Measurements from ENCODE around the gene PABPC1L.
"Not testable (repeated sequence)": the region's sequence is repeated elsewhere in the genome, so short reads cannot be mapped to it uniquely, and the experiment has no call there.

The PABPC1L gene

DNA sequence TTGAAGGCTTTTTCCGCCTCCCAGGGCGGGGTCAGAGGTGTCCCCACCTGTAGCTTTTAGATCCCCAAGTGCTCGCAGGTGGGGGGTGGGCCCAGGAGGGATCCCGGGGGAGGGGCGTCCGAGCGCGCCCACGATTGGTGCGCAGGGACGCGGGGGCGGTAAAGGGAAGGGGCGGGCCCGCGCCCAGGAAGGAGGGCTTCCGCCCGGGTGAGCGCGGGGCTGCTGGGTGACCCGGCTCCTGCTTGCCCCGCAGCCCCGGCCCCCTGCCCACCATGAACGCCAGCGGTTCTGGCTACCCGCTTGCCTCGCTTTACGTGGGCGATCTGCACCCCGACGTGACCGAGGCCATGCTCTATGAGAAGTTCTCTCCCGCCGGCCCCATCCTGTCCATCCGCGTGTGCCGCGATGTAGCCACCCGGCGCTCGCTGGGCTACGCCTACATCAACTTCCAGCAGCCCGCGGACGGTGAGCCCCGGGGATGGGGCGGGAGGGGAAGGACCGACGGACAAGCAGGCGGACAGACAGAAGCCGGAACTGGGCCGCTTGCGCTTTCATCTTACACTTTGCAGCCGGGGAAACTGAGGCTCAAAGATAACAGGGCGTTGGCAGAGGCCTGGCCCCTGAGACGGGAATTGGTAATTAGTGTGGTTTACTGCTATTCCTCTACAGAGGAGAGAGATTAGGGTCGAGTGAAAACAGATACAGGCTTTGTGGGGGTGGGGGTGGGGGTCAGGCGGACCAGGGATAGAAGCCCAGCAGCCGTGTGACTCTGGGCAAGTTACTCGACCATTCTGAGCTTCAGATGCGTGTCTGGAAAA, at the start of gene PABPC1L:
Gene PABPC1L (plus strand): TSS at position 189 of the 818 bp plus-strand sequence. CDS start 84 bp downstream, at position 273.
- peak; percentile 94 for DNase-seq (ENCODE audit: low spot score)

DNA sequence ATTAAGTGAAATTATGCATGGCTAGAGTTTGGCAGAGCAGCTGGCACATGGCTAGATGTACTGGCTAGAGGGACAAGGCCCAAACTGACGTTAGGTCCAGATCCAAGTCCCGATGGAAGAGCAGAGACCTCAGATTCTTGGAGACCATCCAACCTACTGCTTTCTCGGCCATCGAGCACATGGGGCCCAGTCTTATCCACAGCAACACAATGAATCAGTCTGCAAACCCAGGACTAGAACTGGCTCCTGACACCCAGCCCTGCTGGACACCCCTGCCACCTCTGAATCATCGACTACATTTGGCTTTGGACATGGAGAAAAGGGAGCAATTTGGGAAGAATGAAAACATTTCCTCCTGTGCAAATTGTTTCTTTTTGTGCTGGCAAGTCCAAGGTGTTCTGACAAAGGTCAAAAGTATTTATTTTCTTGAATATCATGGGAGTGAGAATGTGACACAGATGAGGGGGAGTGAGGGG, 48.3 kb upstream of the PABPC1L start:
- DNase-seq (ENCODE audit: low spot score): no peak

DNA sequence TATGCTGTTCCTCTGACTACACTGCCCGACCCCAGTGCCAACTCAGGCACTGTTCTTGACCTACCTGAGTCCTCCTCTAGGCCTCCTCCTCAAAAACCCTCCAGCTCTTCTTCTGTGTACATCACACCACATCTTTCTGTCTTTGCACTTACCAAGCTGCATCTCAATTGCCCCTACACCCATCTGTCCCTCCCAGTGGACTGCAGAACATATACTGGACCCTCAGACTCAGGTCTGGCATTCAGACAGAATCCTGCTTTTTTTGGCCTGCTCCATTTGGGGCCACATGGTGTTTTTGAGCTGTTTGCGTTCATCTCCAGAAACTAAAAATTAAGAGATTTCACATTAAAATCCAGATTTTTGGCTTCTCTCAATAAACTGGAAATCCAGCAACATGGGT, 47.6 kb upstream of the PABPC1L start:
- DNase-seq (ENCODE audit: low spot score): no peak

DNA sequence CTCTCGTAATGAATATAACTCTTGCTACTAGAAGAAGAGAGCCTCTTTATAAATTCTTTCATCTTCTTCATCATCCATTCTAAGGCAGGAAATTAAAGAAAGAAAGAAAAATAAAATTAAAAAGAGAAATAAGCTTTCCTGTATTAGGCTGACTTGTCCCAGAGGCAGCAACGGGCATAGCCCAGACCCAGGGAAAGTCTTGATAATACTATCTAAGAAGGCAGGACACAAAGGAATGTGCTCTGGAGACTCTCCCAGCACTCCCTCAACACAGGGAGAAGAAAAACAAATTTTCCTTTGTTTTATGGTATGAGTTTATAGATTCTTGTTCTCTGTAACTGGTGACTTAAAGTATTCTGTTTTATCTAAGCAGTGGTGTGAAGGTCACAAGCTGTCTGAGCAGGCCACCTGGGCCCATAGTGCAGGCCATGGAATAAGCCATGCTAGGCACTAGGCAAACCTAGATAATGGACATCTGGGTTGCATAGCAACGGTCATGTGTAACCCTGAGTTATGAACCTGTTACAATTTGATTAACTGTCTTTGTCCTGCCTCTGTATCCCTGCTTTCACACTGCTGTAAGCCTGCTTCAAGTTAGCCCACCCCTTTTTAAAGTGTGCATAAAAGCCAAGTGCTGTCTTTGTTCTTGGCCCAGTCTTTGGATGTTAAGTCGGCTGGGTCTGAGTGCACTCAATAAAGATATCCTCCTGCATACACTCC, 46.3 kb upstream of the PABPC1L start:
- DNase-seq (ENCODE audit: low spot score): not testable (repeated sequence)

DNA sequence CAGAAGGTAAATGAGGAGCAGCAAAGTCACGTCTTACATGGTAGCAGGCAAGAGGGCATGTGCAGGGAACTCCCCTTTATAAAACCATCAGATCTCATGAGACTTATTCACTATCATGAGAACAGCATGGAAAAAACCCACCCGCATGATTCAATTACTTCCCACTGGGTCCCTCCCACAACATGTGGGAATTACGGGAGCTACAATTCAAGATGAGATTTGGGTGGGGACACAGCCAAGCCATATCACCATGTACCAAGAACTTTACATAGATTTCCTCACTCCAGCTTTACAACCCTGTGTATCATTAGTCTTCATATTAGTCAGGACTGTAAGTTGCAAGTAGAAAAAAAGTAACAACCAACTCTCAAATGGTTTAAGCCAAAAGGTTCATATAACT, 45.4 kb upstream of the PABPC1L start:
- DNase-seq (ENCODE audit: low spot score): not testable (repeated sequence)

DNA sequence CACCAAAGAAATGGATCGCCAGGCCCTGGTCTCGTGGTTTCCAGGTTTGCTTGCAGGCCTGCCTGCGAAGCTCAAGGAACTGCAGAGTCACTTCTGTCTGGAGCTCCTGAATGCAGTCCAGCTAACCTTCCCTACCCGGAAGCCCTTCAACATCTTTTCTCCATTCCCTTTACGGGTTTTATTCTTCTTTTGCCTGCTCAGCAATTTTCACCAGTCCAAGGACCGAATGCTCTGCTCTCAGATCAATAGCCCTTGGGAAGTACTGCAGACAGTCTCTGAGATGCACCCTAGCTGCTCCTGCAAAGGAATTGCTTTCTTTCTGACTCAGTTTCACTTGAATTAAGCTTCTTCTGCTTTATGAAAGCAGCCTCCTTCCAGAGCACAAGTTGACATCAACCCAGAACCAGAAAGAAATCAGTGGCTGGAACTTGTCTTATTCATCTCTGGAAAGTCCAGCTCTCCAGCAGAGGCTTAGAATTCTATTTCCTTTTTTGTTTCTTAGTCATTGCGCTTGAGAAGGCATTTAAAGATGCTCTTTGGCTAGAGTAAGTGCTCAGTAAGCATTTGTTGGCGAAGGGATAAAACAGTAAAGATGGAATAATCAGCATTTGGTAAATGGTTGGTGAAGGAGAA, 43.0 kb upstream of the PABPC1L start:
- no peak for DNase-seq (ENCODE audit: low spot score)

DNA sequence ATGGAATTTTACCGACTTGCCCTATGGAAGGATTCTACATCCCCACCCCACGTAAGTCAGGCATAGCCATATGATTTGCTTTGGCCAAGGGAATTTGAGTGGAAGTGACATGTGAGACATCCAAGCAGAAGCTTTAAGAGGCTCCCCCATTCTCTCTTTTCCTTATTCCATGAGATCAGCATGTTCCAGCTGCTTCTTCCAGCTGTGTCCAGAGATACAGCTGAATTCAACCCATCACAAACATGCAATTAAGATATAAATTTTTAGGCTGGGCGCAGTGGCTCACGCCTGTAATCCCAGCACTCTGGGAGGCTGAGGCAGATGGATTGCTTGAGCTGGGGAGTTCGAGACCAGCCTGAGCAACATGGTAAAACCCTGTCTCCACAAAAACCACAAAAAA, 40.4 kb upstream of the PABPC1L start:
- DNase-seq (ENCODE audit: low spot score): no peak

DNA sequence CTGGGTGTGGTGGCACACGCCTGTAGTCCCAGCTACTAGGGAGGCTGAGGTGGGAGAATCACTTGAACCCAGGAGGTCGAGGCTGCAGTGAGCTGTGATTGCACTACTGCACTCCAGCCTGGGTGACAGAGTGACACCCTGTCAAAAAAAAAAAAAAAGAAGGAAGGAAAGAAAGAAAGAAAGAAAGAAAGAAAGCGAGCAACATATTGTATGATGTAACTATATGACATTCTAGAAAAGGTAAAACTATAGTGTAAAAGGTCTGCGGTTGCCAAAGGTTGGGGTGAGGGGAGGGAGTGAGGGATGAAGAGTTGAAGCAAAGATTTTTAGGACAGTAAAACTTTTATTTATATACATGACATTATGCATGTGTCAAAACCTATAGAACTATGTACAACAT, 27.5 kb upstream of the PABPC1L start:
- not testable (repeated sequence) for DNase-seq (ENCODE audit: low spot score)

DNA sequence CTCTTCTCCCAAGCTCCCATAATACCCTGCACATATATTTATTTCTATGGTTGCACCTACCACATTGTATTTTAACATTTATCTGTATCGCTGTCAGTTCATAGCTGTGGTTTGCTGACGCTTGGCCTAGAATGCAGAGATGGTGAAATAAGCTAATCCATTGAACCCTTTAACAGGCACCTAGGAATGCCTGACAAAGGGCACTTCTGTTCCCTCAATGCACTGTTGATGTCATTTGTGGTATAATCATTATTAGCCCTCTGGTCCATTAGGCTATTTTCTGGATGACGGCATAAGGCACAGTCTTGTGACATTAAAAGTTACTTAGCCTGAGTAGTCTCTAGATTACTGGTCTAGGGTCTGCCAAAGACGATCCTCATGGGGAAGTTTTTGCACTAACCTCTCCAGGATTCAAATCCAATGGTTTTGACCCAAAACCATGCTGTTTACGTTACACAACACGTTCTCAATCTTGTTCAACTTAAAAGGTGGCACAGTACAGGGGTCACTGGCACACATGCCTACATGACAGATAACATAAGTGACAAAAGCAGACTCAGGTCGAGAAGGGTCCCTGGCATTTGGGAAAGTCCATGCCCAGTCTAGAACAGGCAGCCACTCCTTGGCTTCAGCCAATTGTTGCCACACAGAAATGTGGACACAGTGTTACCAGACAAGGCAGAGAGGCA, 26.5 kb upstream of the PABPC1L start:
- no peak for DNase-seq (ENCODE audit: low spot score)

DNA sequence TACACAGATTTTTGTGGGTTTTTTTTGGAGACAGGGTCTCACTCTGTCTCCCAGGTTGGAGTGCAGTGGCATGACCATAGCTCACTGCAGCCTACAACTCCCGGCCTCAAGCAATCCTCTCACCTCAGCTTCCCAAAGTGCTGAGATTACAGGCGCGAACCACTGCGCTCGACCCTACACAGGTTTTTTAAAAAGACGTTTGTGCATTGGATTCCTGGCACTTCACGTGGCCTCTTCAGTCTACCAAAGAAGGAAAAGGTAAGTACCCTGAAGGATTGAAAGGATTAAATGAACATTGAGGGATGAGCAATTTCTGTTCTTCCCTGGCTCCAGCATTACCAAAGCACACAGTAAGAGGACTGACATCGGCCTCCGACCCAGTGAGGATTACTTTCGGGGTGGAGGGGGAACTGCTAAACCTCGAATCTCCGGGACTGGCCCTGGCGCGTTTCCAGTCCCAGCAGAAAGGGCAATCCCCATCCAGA, 24.9 kb upstream of the PABPC1L start:
- DNase-seq (ENCODE audit: low spot score): no peak

DNA sequence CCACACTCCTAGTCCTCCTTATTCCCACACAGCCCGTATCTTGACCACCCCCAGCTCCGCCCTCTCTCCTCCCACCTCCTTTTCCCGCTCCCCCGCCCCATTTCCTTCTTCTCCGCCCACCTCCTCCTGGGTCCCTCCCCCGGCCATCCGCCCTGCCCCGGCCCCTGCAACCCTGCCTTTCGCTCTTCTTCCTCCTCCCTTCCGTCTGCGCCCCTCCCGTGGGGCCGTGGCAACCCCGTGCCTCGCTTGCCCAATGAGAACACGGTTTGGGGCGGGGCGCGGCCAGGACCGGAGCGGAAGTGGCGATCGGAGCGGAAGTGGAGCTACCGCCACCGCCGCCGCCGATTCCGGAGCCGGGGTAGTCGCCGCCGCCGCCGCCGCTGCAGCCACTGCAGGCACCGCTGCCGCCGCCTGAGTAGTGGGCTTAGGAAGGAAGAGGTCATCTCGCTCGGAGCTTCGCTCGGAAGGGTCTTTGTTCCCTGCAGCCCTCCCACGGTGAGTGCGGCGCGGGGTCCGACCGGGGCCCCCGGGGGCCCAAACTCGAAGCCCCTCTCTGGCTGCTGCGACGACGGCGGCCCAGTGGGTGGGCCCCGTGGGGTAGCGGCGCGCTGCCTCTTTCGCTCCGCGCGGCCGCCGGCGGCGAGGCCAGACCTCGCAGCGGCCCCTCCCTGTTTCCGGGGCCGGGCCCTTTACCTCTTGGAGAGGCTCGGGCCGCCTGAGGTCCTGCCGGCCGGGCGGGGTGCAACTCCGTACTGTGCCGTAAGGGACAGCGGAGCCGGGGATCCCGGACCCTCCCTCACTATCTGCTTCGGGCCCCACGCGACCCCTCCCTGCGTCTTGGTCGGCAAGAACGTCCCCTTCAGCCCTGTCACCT, 24.2 kb upstream of the PABPC1L start, which contains the start of gene YWHAB:
Gene YWHAB (plus strand): TSS at position 314 of the 874 bp plus-strand sequence. CDS start 15,829 bp downstream, outside the sequence.
- DNase-seq (ENCODE audit: low spot score): peak; percentile 98

DNA sequence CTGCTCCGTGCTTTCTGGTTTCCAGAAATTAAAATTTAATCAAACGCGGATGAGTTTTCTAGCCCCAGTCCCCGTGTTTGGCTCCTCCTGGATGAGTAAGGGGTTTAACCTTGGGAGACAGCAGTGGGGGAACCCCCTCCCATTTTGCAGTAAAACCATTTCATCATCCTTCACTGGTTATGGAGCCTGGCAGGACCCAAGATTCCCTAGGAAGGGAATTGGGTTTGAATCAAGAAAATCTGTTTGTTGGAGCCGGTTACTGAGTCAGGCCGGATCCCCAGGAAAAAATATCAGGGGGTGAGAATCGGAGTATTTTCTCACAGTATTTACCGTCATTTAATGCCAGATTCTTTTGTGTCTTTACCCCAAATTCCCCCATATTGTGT, 23.6 kb upstream of the PABPC1L start:
- no peak for DNase-seq (ENCODE audit: low spot score)

DNA sequence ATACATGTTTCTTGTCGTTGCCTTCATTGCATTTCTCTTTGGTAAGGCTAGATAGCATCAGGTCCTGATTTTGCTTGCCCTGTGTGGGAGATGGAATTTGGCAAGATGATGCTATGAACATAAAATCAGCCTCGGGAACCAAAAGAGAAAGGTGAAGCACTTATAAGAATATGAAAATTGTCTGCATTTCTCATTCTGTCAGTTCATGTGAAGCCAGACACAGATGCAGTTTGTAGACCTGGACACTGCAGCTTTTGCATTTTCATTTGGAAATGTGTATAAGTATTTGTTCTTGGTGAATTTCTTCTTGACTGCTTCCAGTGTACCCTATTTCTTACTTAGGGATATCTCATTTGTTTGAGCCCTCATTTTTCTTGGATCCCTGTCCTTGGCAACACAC, 23.0 kb upstream of the PABPC1L start:
- no peak for DNase-seq (ENCODE audit: low spot score)

DNA sequence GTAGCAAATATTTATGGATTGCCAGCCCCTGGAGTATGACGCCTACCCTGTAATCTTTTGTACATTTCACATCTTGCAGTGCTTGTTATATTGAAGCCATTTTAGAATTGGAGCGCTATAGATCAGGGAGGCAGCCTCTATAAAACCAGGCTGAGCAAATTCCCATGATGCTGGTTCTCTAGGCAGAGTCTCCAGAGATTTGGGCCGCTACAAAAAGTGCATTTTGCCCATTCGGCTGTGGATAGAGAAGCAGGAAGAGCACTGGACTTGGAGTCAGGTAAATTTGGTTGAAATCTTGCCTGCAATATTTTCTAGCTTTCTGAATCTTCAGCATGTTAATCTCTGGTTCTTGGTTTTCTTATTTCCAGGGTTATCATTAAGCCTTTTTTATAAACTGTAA, 22.4 kb upstream of the PABPC1L start:
- DNase-seq (ENCODE audit: low spot score): no peak

DNA sequence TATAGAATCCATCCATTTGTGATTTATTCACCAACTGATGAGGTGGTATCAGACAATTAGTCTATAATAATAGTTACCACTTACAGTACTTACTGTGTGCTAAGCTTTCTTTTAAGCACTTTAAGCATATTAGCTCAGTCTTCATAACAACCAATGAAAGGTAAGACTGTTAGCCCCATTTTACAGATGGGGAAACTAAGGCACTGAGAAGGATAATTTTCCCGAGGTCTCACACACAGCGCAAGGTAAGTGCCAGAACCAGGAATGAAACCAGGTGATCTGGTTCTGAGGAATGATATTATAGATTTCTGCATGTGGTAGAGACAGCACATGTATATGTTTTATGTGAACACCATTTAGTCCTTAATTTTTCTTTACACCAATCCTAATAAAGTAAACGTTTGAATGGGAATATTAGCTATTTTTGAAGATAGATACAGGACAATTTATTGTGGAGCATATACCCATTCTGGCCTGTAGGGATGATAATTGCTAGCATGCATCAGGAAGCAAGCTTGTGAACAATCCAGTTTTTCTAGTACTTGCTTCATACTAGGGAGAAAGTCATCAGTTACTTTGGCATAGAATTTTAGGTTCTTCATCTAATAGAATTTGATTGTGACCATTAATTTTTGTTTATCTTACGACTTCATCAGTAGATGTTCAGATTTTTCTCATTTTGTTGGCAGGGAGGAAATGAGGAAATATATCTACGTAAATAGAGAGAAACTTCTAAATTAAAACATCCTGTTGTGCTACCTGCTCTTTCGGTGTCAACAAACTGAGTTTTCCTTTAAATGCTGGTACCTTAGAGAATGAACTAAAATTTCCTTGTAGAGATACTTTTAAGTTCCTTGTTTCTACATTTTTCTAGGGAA, 21.4 kb upstream of the PABPC1L start:
- no peak for DNase-seq (ENCODE audit: low spot score)

DNA sequence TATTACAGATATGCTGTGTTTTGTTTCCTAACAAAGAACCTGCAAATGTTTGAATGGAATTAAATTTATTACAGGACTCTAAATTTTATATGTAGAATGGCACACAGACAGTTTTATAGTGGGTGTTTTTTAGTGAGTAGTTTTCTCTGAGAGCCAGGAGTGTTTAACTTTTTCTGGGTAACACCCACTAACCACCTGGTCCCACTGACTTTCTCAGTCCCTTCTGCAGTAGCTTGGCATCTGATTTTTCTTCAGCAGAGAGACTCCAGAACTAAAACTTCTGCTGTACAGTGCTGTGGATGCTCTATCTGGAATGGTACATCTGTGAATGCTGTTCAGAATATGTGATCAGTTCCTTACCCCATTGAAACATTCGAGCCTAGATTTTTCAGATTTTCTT, 18.0 kb upstream of the PABPC1L start:
- no peak for DNase-seq (ENCODE audit: low spot score)

DNA sequence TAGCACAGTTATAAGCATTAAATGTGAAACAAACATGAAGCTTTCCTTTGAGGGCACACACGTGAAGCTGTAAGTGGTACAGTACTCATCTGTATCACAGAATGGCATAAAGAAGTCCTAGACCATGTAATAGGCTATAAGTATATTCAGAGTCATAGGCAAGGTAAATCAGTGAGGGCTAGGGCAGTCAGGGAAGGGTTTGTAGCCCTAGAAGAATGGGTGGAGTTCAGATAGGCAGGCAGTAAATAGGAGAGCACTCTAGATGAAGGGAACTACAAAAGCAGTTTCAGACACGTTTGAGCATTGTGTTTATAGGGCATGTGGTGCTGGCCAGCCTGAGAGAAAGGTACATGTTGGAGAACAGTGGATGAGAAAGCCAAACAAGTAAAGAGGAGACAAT, 14.9 kb upstream of the PABPC1L start:
- DNase-seq (ENCODE audit: low spot score): no peak

DNA sequence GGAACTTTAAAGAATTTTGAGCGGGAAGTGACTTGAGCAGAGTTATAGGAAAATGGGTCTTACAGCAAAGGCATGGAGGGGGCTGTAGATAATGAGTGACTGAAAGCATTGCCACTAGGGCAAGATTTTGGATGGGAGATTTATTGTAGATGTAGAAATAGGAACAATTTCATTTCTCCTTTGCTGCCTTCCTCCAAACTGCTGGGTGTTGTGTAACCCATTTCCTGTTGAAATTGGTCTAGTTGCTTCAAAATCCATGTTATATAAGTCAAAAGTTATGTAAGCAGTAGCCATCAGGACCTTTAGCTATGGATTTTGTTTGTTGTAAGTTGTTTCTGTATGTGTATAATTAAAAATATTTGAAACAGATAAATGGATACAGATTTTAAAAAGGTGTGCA, 13.3 kb upstream of the PABPC1L start:
- DNase-seq (ENCODE audit: low spot score): no peak

DNA sequence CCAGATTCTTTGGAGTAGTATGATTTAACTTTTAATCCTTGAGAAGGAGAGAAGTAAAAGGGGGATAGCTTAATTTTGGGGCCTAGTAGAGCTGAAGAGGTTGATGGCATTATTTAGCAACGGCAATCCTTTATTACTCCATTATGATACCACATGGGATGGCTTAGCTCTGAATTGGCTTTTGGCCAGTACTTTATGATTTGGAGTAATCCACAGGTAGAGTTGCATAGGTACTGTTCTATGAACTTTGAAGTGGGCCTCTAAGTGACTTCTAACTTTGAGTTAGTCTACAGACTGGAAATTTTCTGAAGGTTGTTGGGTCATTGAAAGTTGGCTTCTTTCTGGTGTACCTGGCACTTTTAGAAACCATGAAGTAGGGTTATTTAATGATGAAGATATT, 12.7 kb upstream of the PABPC1L start:
- DNase-seq (ENCODE audit: low spot score): no peak

Data from germinal center (tissue), 1 donor.